ENCODE results near the gene PRDM10. TPM values are rescaled to one million over a fixed set of nuclear protein-coding genes. Genes with fewer than 3 reads are reported as not detected.

The PRDM10 gene
- total RNA-seq, 4 donors from 2014 or later: 11.3 to 22.4 (median 15.5) TPM

DNA sequence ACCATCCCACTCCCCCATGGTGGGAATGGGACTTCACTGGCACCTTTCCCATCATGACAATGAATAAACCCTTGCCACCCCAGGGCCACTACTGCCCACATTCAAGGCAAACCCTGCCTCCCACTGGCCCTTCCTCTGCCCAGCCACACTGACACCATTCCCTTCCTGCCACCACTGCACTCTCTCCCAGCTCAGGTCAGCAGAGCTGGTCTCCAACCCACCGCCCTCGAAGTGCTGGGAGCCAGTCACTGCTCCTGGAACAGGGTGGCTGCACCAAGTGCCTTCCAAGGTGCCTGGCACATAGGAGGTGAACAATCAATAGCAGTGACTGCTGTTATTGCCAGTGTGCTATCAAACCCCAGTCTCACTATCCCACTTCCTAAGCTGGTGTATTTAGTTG, 27.1 kb downstream of the PRDM10 start:
- WGBS, 2 donors (ENCODE audit: low coverage in 1 of 2): 97% methylated on average over 2 of the region's 2 CpGs; no CpG with 5 or more reads in 1 of the 2 donors
- no peaks in the 10 kb centered on the region for H3K27me3 ChIP-seq
- in situ Hi-C loops (cut with MboI; ENCODE audit: low pct_ligation_motif_present in 1 of 4, low pct_unique_long_range_greater_than_20kb in 1 of 4, low sequenced_read_pairs in 3 of 4): loop anchor here in 1 of 4 donors (25.0 kb wide), 1 partner anchor 937 kb away; the partner anchor contains the start of gene SNX19
- intact Hi-C loops (cut with DNase I; ENCODE audit: low total_unique reads): loop anchor here (5.0 kb wide), 1 partner anchor 1642 kb away; no protein-coding TSS in a partner anchor
- TF ChIP-seq POLR2A (IDR thresholded peaks at IDR 0.05): no peak
- TF ChIP-seq EP300 (IDR thresholded peaks at IDR 0.05; ENCODE audit: low read depth): no peak
- no peak for TF ChIP-seq POLR2AphosphoS5 (IDR thresholded peaks at IDR 0.05)
- TF ChIP-seq, protein P1, sequence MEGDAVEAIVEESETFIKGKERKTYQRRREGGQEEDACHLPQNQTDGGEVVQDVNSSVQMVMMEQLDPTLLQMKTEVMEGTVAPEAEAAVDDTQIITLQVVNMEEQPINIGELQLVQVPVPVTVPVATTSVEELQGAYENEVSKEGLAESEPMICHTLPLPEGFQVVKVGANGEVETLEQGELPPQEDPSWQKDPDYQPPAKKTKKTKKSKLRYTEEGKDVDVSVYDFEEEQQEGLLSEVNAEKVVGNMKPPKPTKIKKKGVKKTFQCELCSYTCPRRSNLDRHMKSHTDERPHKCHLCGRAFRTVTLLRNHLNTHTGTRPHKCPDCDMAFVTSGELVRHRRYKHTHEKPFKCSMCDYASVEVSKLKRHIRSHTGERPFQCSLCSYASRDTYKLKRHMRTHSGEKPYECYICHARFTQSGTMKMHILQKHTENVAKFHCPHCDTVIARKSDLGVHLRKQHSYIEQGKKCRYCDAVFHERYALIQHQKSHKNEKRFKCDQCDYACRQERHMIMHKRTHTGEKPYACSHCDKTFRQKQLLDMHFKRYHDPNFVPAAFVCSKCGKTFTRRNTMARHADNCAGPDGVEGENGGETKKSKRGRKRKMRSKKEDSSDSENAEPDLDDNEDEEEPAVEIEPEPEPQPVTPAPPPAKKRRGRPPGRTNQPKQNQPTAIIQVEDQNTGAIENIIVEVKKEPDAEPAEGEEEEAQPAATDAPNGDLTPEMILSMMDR (IDR thresholded peaks at IDR 0.05): no peak
- H3K9me3 ChIP-seq: no peaks in the 10 kb centered on the region
- no peak overlapping the region for H3K4me3 ChIP-seq
- H3K27ac ChIP-seq: no peak overlapping the region
- H3K36me3 ChIP-seq: no peaks in the 10 kb centered on the region
- peaks cover 0 to 6% (median 3%) of the 10 kb centered on the region in 4 donors for H3K4me1 ChIP-seq
- no peak for DNase-seq

DNA sequence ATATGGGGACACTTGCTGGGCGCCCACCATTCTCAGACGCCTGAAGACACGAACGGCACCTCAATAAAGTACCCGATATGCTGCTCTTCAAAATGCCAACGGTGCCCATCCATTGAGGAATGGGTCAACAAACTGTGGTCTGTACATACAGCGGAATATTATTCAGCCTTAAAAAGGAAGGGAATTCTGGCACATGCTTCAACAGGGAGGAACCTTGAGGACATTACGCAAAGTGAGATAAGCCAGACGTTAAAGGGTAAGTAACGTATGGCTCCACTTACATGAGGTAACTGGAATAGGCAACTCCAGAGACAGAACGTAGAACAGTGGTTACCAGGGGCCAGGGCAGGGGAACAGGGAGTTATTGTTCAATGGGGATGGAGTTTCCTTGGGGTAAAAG, 28.0 kb downstream of the PRDM10 start:
- in situ Hi-C loops (cut with MboI; ENCODE audit: low pct_ligation_motif_present in 1 of 4, low pct_unique_long_range_greater_than_20kb in 1 of 4, low sequenced_read_pairs in 3 of 4): loop anchor here in 1 of 4 donors (25.0 kb wide), 1 partner anchor 938 kb away; the partner anchor contains the start of gene SNX19

DNA sequence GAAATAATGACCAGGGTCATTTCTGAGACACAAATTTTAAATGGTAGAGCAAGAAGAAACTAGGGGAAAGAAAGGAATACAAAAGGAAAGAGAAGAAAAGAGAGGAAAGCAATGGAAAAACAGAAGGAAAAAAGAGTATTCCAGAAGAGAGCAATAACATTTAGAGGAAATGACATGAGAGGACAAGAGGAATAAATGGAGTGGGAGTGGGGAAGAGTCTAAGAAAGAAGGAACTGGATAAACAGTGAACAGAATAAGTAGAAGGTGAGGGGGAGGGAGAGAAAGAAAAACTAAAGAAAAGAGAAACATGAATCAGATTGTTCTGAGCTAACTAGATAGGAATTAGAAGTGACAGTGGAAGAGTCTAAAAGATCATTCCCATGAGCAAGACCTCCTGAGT, 28.4 kb downstream of the PRDM10 start:
- in situ Hi-C loops (cut with MboI; ENCODE audit: low pct_ligation_motif_present in 1 of 4, low pct_unique_long_range_greater_than_20kb in 1 of 4, low sequenced_read_pairs in 3 of 4) (no loop called here), intact Hi-C loops (cut with DNase I; ENCODE audit: low total_unique reads) (no loop called here)
- Histone ChIP-seq H3K4me1 (peaks cover 0 to 15% (median 3%) of the 10 kb centered on the region in 4 donors), H3K9me3 (no peaks in the 10 kb centered on the region), H3K27me3 (no peaks in the 10 kb centered on the region), H3K27ac (no peak overlapping the region), H3K36me3 (no peaks in the 10 kb centered on the region), H3K4me3 (no peak overlapping the region)
- TF ChIP-seq POLR2A (IDR thresholded peaks at IDR 0.05) (no peak), POLR2AphosphoS5 (IDR thresholded peaks at IDR 0.05) (no peak), EP300 (IDR thresholded peaks at IDR 0.05; ENCODE audit: low read depth) (no peak)
- TF ChIP-seq, protein P1 (IDR thresholded peaks at IDR 0.05): no peak
- no peak for DNase-seq

More for the DNA sequence above, 28.0 kb downstream of the PRDM10 start:
- Histone ChIP-seq H3K9me3 (no peaks in the 10 kb centered on the region), H3K36me3 (no peaks in the 10 kb centered on the region), H3K4me1 (peaks cover 0 to 12% (median 3%) of the 10 kb centered on the region in 4 donors), H3K27me3 (no peaks in the 10 kb centered on the region), H3K27ac (no peak overlapping the region), H3K4me3 (no peak overlapping the region)
- no peak for DNase-seq
- TF ChIP-seq EP300 (IDR thresholded peaks at IDR 0.05; ENCODE audit: low read depth) (no peak), POLR2A (IDR thresholded peaks at IDR 0.05) (no peak), POLR2AphosphoS5 (IDR thresholded peaks at IDR 0.05) (no peak)
- TF ChIP-seq, protein P1 (IDR thresholded peaks at IDR 0.05): no peak
- WGBS, 2 donors (ENCODE audit: low coverage in 1 of 2): 87 to 95% methylated on average over 8 to 11 of the region's 11 CpGs
- intact Hi-C loops (cut with DNase I; ENCODE audit: low total_unique reads): loop anchor here (5.0 kb wide), 1 partner anchor 1643 kb away; no protein-coding TSS in a partner anchor

DNA sequence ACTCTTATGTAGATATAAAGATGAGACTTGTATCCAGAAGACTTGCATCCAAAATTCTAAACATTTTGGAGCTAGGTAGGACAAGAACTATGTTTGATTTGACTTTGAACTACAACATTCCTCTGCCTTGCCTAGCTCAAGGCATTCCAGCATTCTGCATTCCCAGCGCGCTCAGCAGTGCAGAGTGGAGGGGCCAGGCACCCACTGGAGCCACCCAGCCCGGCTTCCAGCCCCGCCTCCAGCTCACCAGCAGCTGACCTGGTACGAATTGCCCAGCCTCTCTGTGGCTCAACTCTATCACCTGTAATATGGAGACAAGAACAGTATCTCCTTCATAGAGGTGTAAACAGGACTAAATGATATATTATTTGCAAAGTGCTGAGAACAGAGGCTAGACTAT, 28.8 kb downstream of the PRDM10 start:
- 80% methylated on average over 5 of the region's 5 CpGs; no CpG with 5 or more reads in 1 of the 2 donors for WGBS, 2 donors (ENCODE audit: low coverage in 1 of 2)
- TF ChIP-seq POLR2AphosphoS5 (IDR thresholded peaks at IDR 0.05): no peak
- TF ChIP-seq POLR2A (IDR thresholded peaks at IDR 0.05): no peak
- no peak for TF ChIP-seq EP300 (IDR thresholded peaks at IDR 0.05; ENCODE audit: low read depth)
- TF ChIP-seq, protein P1 (IDR thresholded peaks at IDR 0.05): no peak
- no peaks in the 10 kb centered on the region for H3K36me3 ChIP-seq
- H3K4me1 ChIP-seq: peaks cover 0 to 19% (median 3%) of the 10 kb centered on the region in 4 donors
- in situ Hi-C loops (cut with MboI; ENCODE audit: low pct_ligation_motif_present in 1 of 4, low pct_unique_long_range_greater_than_20kb in 1 of 4, low sequenced_read_pairs in 3 of 4): no loop called here
- no peaks in the 10 kb centered on the region for H3K27me3 ChIP-seq
- intact Hi-C loops (cut with DNase I; ENCODE audit: low total_unique reads): no loop called here
- no peak overlapping the region for H3K4me3 ChIP-seq
- H3K9me3 ChIP-seq: no peaks in the 10 kb centered on the region
- H3K27ac ChIP-seq: no peak overlapping the region
- DNase-seq: no peak
